ENCODE data around the gene CYTH4.

GRCh38 chr22:37269936-37270678, 12.2 kb upstream of the CYTH4 start:
- TF ChIP-seq MXI1 (conservative IDR thresholded peaks at IDR 0.05; ENCODE audit: poor library complexity, severe bottlenecking) (no peak), CTCF (IDR thresholded peaks at IDR 0.05; ENCODE audit: poor library complexity, severe bottlenecking) (no peak), RAD21 (conservative IDR thresholded peaks at IDR 0.05) (no peak), EZH2 (IDR thresholded peaks at IDR 0.05; ENCODE audit: borderline replicate concordance, insufficient read depth, low read length, poor library complexity, severe bottlenecking) (no peak), EP300 (conservative IDR thresholded peaks at IDR 0.05; ENCODE audit: poor library complexity, severe bottlenecking) (no peak), SMC3 (conservative IDR thresholded peaks at IDR 0.05; ENCODE audit: poor library complexity) (no peak), POLR2AphosphoS5 (IDR thresholded peaks at IDR 0.05) (no peak)

Measured in neural cell (in vitro differentiated cells).